Measurements from ENCODE around the gene COL12A1. TPM values are rescaled to one million over a fixed set of nuclear protein-coding genes. Genes with fewer than 3 reads are reported as not detected.
A peak's percentile ranks its signal among the peaks of the same experiment; 100 is the strongest.

COL12A1 gene
- total RNA-seq, 1 donor from 2014 or later, result 2,335 TPM

DNA sequence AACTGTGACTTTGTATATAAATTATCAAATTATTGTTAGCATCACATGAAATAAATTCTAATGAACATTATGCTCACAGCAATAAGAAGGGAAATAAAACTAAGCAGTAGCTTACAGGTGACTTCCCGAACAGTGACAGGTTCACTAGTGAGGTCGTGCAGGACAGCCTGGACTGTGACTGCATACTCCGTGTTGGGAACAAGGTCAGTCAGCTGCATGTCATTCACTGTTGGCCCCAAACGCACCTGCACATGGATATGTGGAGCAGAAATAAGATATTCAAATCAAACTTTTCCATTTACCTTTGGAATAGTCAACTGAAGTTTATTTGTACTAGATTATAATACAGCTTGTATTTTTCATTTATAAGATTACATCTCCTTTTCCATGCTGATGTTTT lies 60.6 kb downstream of the COL12A1 start:
- DNase-seq (ENCODE audit: extremely low spot score, unreplicated experiment), result no peak
- Mint-ChIP-seq H3K27ac (ENCODE audit: unreplicated experiment) (peak overlapping the region; percentile 43), H3K36me3 (ENCODE audit: unreplicated experiment) (peaks cover 46% of the 10 kb centered on the region), H3K4me1 (ENCODE audit: unreplicated experiment) (peaks cover 48% of the 10 kb centered on the region), H3K9me3 (ENCODE audit: unreplicated experiment) (peaks cover 6% of the 10 kb centered on the region), H3K4me3 (ENCODE audit: unreplicated experiment) (no peak overlapping the region), H3K27me3 (ENCODE audit: unreplicated experiment) (no peaks in the 10 kb centered on the region)
- TF ChIP-seq, protein P1, sequence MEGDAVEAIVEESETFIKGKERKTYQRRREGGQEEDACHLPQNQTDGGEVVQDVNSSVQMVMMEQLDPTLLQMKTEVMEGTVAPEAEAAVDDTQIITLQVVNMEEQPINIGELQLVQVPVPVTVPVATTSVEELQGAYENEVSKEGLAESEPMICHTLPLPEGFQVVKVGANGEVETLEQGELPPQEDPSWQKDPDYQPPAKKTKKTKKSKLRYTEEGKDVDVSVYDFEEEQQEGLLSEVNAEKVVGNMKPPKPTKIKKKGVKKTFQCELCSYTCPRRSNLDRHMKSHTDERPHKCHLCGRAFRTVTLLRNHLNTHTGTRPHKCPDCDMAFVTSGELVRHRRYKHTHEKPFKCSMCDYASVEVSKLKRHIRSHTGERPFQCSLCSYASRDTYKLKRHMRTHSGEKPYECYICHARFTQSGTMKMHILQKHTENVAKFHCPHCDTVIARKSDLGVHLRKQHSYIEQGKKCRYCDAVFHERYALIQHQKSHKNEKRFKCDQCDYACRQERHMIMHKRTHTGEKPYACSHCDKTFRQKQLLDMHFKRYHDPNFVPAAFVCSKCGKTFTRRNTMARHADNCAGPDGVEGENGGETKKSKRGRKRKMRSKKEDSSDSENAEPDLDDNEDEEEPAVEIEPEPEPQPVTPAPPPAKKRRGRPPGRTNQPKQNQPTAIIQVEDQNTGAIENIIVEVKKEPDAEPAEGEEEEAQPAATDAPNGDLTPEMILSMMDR (IDR thresholded peaks at IDR 0.05), result no peak

DNA sequence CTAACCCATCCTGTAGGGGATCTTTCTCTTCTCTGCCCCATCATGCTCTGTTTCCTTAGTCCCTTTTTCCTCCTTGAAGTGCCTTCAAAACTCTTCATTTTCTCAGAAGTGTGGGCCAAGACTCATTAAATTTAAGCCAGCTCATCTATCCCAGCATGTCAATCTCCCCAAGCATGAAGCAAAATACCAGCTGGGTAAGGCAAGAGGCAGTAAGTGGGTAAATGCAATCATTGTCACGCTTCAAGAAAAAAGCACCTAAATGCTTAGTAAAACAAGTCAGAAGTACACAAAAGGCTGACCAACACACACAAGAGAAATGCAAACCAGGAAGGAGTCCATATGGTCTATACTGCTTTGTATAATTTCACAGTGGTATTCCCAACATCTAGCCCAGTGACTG lies 61.5 kb downstream of the COL12A1 start:
- Mint-ChIP-seq H3K4me1 (ENCODE audit: unreplicated experiment) (peaks cover 41% of the 10 kb centered on the region), H3K9me3 (ENCODE audit: unreplicated experiment) (peaks cover 6% of the 10 kb centered on the region), H3K4me3 (ENCODE audit: unreplicated experiment) (no peak overlapping the region), H3K36me3 (ENCODE audit: unreplicated experiment) (peaks cover 46% of the 10 kb centered on the region), H3K27me3 (ENCODE audit: unreplicated experiment) (no peaks in the 10 kb centered on the region), H3K27ac (ENCODE audit: unreplicated experiment) (no peak overlapping the region)
- TF ChIP-seq, protein P1 (IDR thresholded peaks at IDR 0.05), result no peak
- no peak for DNase-seq (ENCODE audit: extremely low spot score, unreplicated experiment)

DNA sequence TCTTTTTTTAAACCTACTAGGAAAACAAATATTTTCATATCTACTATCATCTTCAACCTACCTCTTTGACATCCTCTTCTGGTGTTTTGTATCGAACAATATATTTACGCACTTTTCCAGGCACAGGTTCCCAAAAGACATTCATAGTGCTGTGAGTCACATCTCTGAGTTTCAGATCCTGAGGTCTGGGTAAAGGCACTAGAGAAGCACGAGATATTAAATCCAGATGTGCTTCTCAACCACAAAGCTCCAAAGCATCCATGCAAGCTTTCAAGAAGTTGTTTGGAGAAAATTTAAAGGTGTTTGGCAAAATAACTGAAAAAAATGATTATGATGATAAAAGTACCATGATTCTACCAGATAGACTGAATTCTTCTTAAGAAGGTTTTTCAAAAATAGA lies 62.7 kb downstream of the COL12A1 start:
- no peak for DNase-seq (ENCODE audit: extremely low spot score, unreplicated experiment)
- TF ChIP-seq, protein P1 (IDR thresholded peaks at IDR 0.05), result no peak
- Mint-ChIP-seq H3K27me3 (ENCODE audit: unreplicated experiment) (no peaks in the 10 kb centered on the region), H3K4me1 (ENCODE audit: unreplicated experiment) (peaks cover 31% of the 10 kb centered on the region), H3K9me3 (ENCODE audit: unreplicated experiment) (peaks cover 4% of the 10 kb centered on the region), H3K36me3 (ENCODE audit: unreplicated experiment) (peaks cover 45% of the 10 kb centered on the region), H3K4me3 (ENCODE audit: unreplicated experiment) (no peak overlapping the region), H3K27ac (ENCODE audit: unreplicated experiment) (no peak overlapping the region)

DNA sequence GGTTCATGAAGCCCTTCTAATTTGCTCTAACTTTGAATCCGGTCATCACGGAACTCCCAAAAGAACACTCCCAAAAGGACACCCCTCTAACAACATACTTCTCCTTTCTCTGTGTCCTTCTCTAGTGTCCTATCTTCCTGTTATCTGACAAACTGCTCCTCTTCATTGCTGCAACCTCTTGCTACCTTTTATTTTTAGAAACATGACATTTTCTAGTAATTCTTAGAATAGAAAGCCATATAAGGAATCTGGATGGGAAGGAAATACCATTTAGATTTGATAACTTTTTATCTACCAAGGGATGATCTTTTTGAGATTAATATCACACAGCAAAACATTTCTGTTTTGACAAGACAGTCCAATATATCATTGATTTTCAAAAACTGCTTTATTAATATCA lies 63.1 kb downstream of the COL12A1 start:
- TF ChIP-seq, protein P1 (IDR thresholded peaks at IDR 0.05), result no peak
- Mint-ChIP-seq H3K4me1 (ENCODE audit: unreplicated experiment) (peaks cover 26% of the 10 kb centered on the region), H3K36me3 (ENCODE audit: unreplicated experiment) (peaks cover 43% of the 10 kb centered on the region), H3K27me3 (ENCODE audit: unreplicated experiment) (no peaks in the 10 kb centered on the region), H3K9me3 (ENCODE audit: unreplicated experiment) (no peaks in the 10 kb centered on the region), H3K27ac (ENCODE audit: unreplicated experiment) (no peak overlapping the region), H3K4me3 (ENCODE audit: unreplicated experiment) (no peak overlapping the region)
- DNase-seq (ENCODE audit: extremely low spot score, unreplicated experiment), result no peak

DNA sequence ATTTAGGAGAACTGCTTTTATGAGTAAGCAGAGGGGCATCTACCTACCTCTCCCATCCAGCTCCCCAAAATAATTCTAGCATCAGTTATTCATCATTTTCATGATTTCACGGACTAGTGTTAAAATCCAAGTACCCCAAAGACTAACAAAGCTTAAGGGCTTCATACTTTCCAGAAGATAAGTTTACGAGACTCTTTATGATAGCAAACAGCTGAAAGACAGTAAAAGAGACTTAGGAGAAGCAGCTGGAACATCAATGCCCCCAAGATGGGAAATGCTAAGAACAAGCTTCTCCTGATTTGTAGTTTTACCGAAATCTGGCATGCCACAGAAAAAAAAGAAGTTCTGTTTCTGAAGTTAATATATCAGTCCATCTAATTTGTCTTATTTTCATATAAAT lies 70.0 kb downstream of the COL12A1 start:
- Mint-ChIP-seq H3K36me3 (ENCODE audit: unreplicated experiment) (peaks cover 82% of the 10 kb centered on the region), H3K27ac (ENCODE audit: unreplicated experiment) (peak overlapping the region; percentile 47)
- DNase-seq (ENCODE audit: extremely low spot score, unreplicated experiment), result no peak

More for the DNA sequence above, 70.0 kb downstream of the COL12A1 start:
- Mint-ChIP-seq H3K4me3 (ENCODE audit: unreplicated experiment) (no peak overlapping the region), H3K4me1 (ENCODE audit: unreplicated experiment) (peaks cover 29% of the 10 kb centered on the region), H3K9me3 (ENCODE audit: unreplicated experiment) (no peaks in the 10 kb centered on the region), H3K27me3 (ENCODE audit: unreplicated experiment) (no peaks in the 10 kb centered on the region)
- TF ChIP-seq, protein P1 (IDR thresholded peaks at IDR 0.05), result no peak

Data from osteocyte (in vitro differentiated cells).